ENCODE data around the gene CTBS. TPM values are rescaled to one million over a fixed set of nuclear protein-coding genes. Genes with fewer than 3 reads are reported as not detected.

Gene CTBS
- total RNA-seq, 1 experiment from 2014 or later = 10.0 TPM

DNA sequence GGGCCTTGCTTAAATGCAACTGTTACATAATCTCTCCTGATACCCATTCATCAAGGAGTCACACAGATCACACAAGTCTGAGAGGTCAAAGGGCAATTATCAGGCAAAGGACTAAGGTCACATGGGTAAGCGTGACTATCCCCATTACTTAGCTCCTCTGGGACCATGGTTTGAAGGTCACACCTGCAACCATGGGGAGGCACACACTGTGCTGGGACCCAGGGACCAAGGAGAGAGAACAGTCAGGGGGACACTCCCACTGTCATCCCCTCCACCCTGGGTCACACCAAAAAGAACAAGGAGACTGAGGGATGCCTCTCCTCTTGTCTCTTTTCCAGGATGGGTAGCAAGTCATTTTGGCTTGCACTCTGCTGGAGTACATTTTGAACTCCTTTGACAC lies 30.9 kb upstream of the CTBS start:
- H3K9me3 ChIP-seq (ENCODE audit: low read depth, low read length, poor library complexity, severe bottlenecking) = peaks cover 31% of the 10 kb centered on the region
- TF ChIP-seq EZH2 (IDR thresholded peaks at IDR 0.05; ENCODE audit: borderline replicate concordance, low read depth, low read length, poor library complexity, severe bottlenecking) = no peak
- TF ChIP-seq, protein P1, sequence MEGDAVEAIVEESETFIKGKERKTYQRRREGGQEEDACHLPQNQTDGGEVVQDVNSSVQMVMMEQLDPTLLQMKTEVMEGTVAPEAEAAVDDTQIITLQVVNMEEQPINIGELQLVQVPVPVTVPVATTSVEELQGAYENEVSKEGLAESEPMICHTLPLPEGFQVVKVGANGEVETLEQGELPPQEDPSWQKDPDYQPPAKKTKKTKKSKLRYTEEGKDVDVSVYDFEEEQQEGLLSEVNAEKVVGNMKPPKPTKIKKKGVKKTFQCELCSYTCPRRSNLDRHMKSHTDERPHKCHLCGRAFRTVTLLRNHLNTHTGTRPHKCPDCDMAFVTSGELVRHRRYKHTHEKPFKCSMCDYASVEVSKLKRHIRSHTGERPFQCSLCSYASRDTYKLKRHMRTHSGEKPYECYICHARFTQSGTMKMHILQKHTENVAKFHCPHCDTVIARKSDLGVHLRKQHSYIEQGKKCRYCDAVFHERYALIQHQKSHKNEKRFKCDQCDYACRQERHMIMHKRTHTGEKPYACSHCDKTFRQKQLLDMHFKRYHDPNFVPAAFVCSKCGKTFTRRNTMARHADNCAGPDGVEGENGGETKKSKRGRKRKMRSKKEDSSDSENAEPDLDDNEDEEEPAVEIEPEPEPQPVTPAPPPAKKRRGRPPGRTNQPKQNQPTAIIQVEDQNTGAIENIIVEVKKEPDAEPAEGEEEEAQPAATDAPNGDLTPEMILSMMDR (conservative IDR thresholded peaks at IDR 0.05; ENCODE audit: low read depth, low read length) = no peak
- BruUV-seq (replicated peaks) = no TSS peak
- no peak for DNase-seq (ENCODE audit: low spot score)
- H3K4me3 ChIP-seq (ENCODE audit: low read depth, low read length, poor library complexity, severe bottlenecking) = no peak overlapping the region
- no peaks in the 10 kb centered on the region for H3K27me3 ChIP-seq (replicated peaks; ENCODE audit: insufficient read depth, low read depth, low read length, poor library complexity)
- no peak overlapping the region for H3K27ac ChIP-seq (ENCODE audit: low read depth, low read length, poor library complexity, severe bottlenecking)
- intact Hi-C loops (cut with micrococcal nuclease; ENCODE audit: unreplicated experiment) = no loop called here
- POLR2A ChIA-PET (ENCODE audit: low non-redundant PET) = no interaction called here
- H3K4me1 ChIP-seq (ENCODE audit: insufficient read depth, low read length, poor library complexity, severe bottlenecking) = no peaks in the 10 kb centered on the region
- CTCF ChIA-PET = interaction anchor here (0.6 kb wide), 1 partner anchor 181 kb away, joined by 3 read pairs; no protein-coding TSS in a partner anchor
- no peaks in the 10 kb centered on the region for H3K36me3 ChIP-seq (ENCODE audit: insufficient read depth, low read length, poor library complexity, severe bottlenecking)

DNA sequence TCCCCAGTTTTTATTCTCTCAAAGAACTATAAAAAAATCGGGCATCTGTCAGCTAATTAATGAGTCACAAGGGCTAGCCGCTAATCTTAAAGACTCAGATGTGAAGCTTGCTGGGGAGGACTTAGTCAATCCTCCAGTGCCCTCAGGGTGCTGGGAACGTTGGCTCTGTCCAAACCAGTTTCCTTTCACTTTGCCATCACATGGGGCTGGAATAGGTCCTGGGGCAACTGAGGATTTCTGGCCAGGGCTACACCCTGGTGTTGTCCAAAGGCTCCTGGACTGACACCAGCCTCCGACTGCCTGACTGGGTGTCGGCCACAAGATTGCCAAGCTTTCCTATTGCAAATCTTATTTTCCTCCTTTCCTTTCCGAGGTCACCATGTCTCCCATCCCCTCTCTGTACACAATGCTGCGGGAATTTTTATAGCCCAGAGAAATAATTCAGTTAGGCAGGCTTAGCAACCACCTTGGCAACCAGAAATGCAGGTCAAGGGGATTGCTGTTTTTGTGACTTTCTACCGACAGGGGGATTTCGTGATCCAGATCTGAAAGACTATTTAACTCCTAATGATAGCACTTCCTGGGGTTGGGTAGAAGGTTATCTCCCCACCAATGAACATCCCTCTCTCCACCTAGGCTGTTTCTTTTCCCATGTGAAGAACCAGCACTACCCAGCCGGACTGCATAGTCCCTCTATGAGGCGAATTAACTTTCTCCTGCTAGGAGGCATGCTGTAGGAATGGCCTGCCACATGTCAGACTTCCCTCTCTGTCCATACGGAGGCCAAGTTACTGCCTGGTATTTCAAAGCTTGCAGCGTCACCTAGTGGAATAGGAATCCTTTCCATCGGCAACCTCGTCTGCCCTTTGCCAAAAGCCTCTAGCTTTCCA lies 29.9 kb upstream of the CTBS start:
- no TSS peak for BruUV-seq (replicated peaks)
- intact Hi-C loops (cut with micrococcal nuclease; ENCODE audit: unreplicated experiment) = no loop called here
- POLR2A ChIA-PET (ENCODE audit: low non-redundant PET) = no interaction called here

GRCh38 chr1:84603223-84603622 lies 29.0 kb upstream of the CTBS start:
- intact Hi-C loops (cut with micrococcal nuclease; ENCODE audit: unreplicated experiment) = no loop called here
- TF ChIP-seq, protein P1 (conservative IDR thresholded peaks at IDR 0.05; ENCODE audit: low read depth, low read length) = no peak
- no peak for TF ChIP-seq EZH2 (IDR thresholded peaks at IDR 0.05; ENCODE audit: borderline replicate concordance, low read depth, low read length, poor library complexity, severe bottlenecking)
- Histone ChIP-seq H3K36me3 (ENCODE audit: insufficient read depth, low read length, poor library complexity, severe bottlenecking) (no peaks in the 10 kb centered on the region), H3K4me1 (ENCODE audit: insufficient read depth, low read length, poor library complexity, severe bottlenecking) (no peaks in the 10 kb centered on the region), H3K27ac (ENCODE audit: low read depth, low read length, poor library complexity, severe bottlenecking) (no peak overlapping the region), H3K27me3 (replicated peaks; ENCODE audit: insufficient read depth, low read depth, low read length, poor library complexity) (no peaks in the 10 kb centered on the region), H3K4me3 (ENCODE audit: low read depth, low read length, poor library complexity, severe bottlenecking) (no peak overlapping the region), H3K9me3 (ENCODE audit: low read depth, low read length, poor library complexity, severe bottlenecking) (peaks cover 31% of the 10 kb centered on the region)
- DNase-seq (ENCODE audit: low spot score) = no peak
- CTCF ChIA-PET = no interaction called here
- no TSS peak for BruUV-seq (replicated peaks)
- POLR2A ChIA-PET (ENCODE audit: low non-redundant PET) = no interaction called here

More for the DNA sequence above, 29.9 kb upstream of the CTBS start:
- peak; percentile 21 for DNase-seq (ENCODE audit: low spot score)
- Histone ChIP-seq H3K4me1 (ENCODE audit: insufficient read depth, low read length, poor library complexity, severe bottlenecking) (no peaks in the 10 kb centered on the region), H3K9me3 (ENCODE audit: low read depth, low read length, poor library complexity, severe bottlenecking) (peaks cover 31% of the 10 kb centered on the region), H3K36me3 (ENCODE audit: insufficient read depth, low read length, poor library complexity, severe bottlenecking) (no peaks in the 10 kb centered on the region), H3K27ac (ENCODE audit: low read depth, low read length, poor library complexity, severe bottlenecking) (no peak overlapping the region), H3K4me3 (ENCODE audit: low read depth, low read length, poor library complexity, severe bottlenecking) (no peak overlapping the region), H3K27me3 (replicated peaks; ENCODE audit: insufficient read depth, low read depth, low read length, poor library complexity) (no peaks in the 10 kb centered on the region)
- CTCF ChIA-PET = interaction anchor here (0.6 kb wide), 1 partner anchor 180 kb away, joined by 3 read pairs; no protein-coding TSS in a partner anchor
- TF ChIP-seq, protein P1 (conservative IDR thresholded peaks at IDR 0.05; ENCODE audit: low read depth, low read length) = 0 out of 2 replicates have a peak, but pooled peaks have one; percentile 11
- no peak for TF ChIP-seq EZH2 (IDR thresholded peaks at IDR 0.05; ENCODE audit: borderline replicate concordance, low read depth, low read length, poor library complexity, severe bottlenecking)

Measured in A673 (cell line).